Measurements from ENCODE around the gene OXCT1. TPM values are rescaled to one million over a fixed set of nuclear protein-coding genes. Genes with fewer than 3 reads are reported as not detected.

OXCT1 gene
- total and polyA plus RNA-seq, 7 donors, result 5.5 to 22.1 (median 10.7) TPM

- DNase-seq (no peak), ATAC-seq (no peak)
- intact Hi-C loops (cut with DNase I), result no loop called here
- 19 to 46% (median 34%) methylated on average over 2 of the region's 2 CpGs for WGBS, 3 donors
- no peaks in the 10 kb centered on the region for H3K9me3 ChIP-seq
- H3K27me3 ChIP-seq (ENCODE audit: insufficient read depth in 3 of 3, low read length in 2 of 3), result no peaks in the 10 kb centered on the region
- H3K36me3 ChIP-seq (ENCODE audit: insufficient read depth in 1 of 2, low read depth in 1 of 2), result no peaks in the 10 kb centered on the region
- H3K4me1 ChIP-seq, result peaks cover 4% of the 10 kb centered on the region
- no peak overlapping the region for H3K27ac ChIP-seq
- no peak overlapping the region for H3K4me3 ChIP-seq
- no peak for TF ChIP-seq CTCF (IDR thresholded peaks at IDR 0.05)
Measured at GRCh38 chr5:41788941-41789368, 81.3 kb downstream of the OXCT1 start.

GRCh38 chr5:41787265-41787664 is 83.0 kb downstream of the OXCT1 start:
- intact Hi-C loops (cut with DNase I), result no loop called here
- Histone ChIP-seq H3K4me1 (peaks cover 4% of the 10 kb centered on the region), H3K27me3 (ENCODE audit: insufficient read depth in 3 of 3, low read length in 2 of 3) (no peaks in the 10 kb centered on the region), H3K27ac (no peak overlapping the region), H3K9me3 (no peaks in the 10 kb centered on the region), H3K36me3 (ENCODE audit: insufficient read depth in 1 of 2, low read depth in 1 of 2) (no peaks in the 10 kb centered on the region), H3K4me3 (no peak overlapping the region)
- no peak for TF ChIP-seq CTCF (IDR thresholded peaks at IDR 0.05)
- DNase-seq (no peak), ATAC-seq (no peak)
- 93 to 96% (median 93%) methylated on average over 2 of the region's 2 CpGs for WGBS, 3 donors

- Histone ChIP-seq H3K36me3 (ENCODE audit: insufficient read depth in 1 of 2, low read depth in 1 of 2) (no peaks in the 10 kb centered on the region), H3K4me1 (peaks cover 4% of the 10 kb centered on the region), H3K27ac (no peak overlapping the region), H3K27me3 (ENCODE audit: insufficient read depth in 3 of 3, low read length in 2 of 3) (no peaks in the 10 kb centered on the region), H3K4me3 (no peak overlapping the region), H3K9me3 (no peaks in the 10 kb centered on the region)
- ATAC-seq (no peak), DNase-seq (no peak)
- TF ChIP-seq CTCF (IDR thresholded peaks at IDR 0.05), result no peak
- intact Hi-C loops (cut with DNase I), result no loop called here
Measured at GRCh38 chr5:41785061-41785460, 85.2 kb downstream of the OXCT1 start.

- H3K27me3 ChIP-seq (ENCODE audit: insufficient read depth in 3 of 3, low read length in 2 of 3), result no peaks in the 10 kb centered on the region
- intact Hi-C loops (cut with DNase I), result no loop called here
- 93 to 96% (median 94%) methylated on average over 3 of the region's 3 CpGs for WGBS, 3 donors
Measured at GRCh38 chr5:41778410-41778809, 91.8 kb downstream of the OXCT1 start.

More at GRCh38 chr5:41778410-41778809, 91.8 kb downstream of the OXCT1 start:
- Histone ChIP-seq H3K36me3 (ENCODE audit: insufficient read depth in 1 of 2, low read depth in 1 of 2) (no peaks in the 10 kb centered on the region), H3K9me3 (no peaks in the 10 kb centered on the region), H3K4me3 (no peak overlapping the region), H3K27ac (no peak overlapping the region), H3K4me1 (no peaks in the 10 kb centered on the region)
- DNase-seq (no peak), ATAC-seq (no peak)
- TF ChIP-seq CTCF (IDR thresholded peaks at IDR 0.05), result no peak

Data from psoas muscle (tissue), 8 donors.